ENCODE data around the gene NAA80. TPM values are rescaled to one million over a fixed set of nuclear protein-coding genes. Genes with fewer than 3 reads are reported as not detected.

Gene NAA80
- total RNA-seq, 1 experiment from 2014 or later: 8.7 TPM

Other genes starting within 250 kb of the NAA80 start
- 105 and 128 TPM in 2 replicates for gene RBM5, start 210.5 kb downstream of the NAA80 start, total RNA-seq (2014; rRNA removed)
- gene SEMA3F, start 144.1 kb downstream of the NAA80 start, total RNA-seq (2014; rRNA removed): 47.3 and 50.5 TPM in 2 replicates
- gene GNAT1, start 107.8 kb downstream of the NAA80 start, total RNA-seq (2014; rRNA removed): 0.22 TPM in 1 of 2 replicates, not detected in the other
- 0.17 and 3.3 TPM in 2 replicates for gene SLC38A3, start 94.1 kb downstream of the NAA80 start, total RNA-seq (2014; rRNA removed)
- 221 and 254 TPM in 2 replicates for gene GNAI2, start 63.2 kb downstream of the NAA80 start, total RNA-seq (2014; rRNA removed)
- gene SEMA3B, start 30.3 kb downstream of the NAA80 start, total RNA-seq (2014; rRNA removed): 40.1 and 63.9 TPM in 2 replicates
- gene LSMEM2, start 20.3 kb downstream of the NAA80 start, total RNA-seq (2014; rRNA removed): not detected in 2 replicates
- gene IFRD2, start 7.0 kb downstream of the NAA80 start, total RNA-seq (2014; rRNA removed): 223 and 300 TPM in 2 replicates
- gene HYAL3, start within 50 bp of the NAA80 start, total RNA-seq (2014; rRNA removed): 13.2 and 20.8 TPM in 2 replicates
- gene HYAL1, start 4.2 kb upstream of the NAA80 start, total RNA-seq (2014; rRNA removed): 0.23 and 1.3 TPM in 2 replicates
- 97.8 and 111 TPM in 2 replicates for gene HYAL2, start 23.3 kb upstream of the NAA80 start, total RNA-seq (2014; rRNA removed)
- 143 and 156 TPM in 2 replicates for gene TUSC2, start 28.8 kb upstream of the NAA80 start, total RNA-seq (2014; rRNA removed)
- gene RASSF1, start 41.4 kb upstream of the NAA80 start, total RNA-seq (2014; rRNA removed): 20.0 and 21.4 TPM in 2 replicates
- gene ZMYND10, start 46.3 kb upstream of the NAA80 start, total RNA-seq (2014; rRNA removed): 1.6 and 3.9 TPM in 2 replicates
- gene NPRL2, start 51.4 kb upstream of the NAA80 start, total RNA-seq (2014; rRNA removed): 40.9 and 56.9 TPM in 2 replicates
- 37.1 and 44.3 TPM in 2 replicates for gene CYB561D2, start 51.5 kb upstream of the NAA80 start, total RNA-seq (2014; rRNA removed)
- 54.9 and 56.6 TPM in 2 replicates for gene TMEM115, start 60.1 kb upstream of the NAA80 start, total RNA-seq (2014; rRNA removed)
- gene CACNA2D2, start 204.2 kb upstream of the NAA80 start, total RNA-seq (2014; rRNA removed): 0.17 and 0.44 TPM in 2 replicates

All from PC-3 (cell line).